Skin epidermis (tissue), 12 donors: ENCODE results near the gene FAM240A.
"Not testable (repeated sequence)": the region's sequence is repeated elsewhere in the genome, so short reads cannot be mapped to it uniquely, and the experiment has no call there.

Experiments used
- H3K27ac ChIP-seq, 21 experiments: fragments of 200-600 bp; sonication (generic) in 11 of 21; one replicate each; pipeline ENCODE4 v1.5.0; 2020; ENCODE audit warnings: mild to moderate bottlenecking in 3 of 21, inconsistent platforms in 2 of 21, moderate library complexity in 2 of 21
- H3K4me3 ChIP-seq, 7 experiments: fragments of 200-600 bp; sonication (generic) in 2 of 7; one replicate each; pipeline ENCODE4 v1.5.0; 2020; ENCODE audit warnings: inconsistent platforms in 2 of 7, mild to moderate bottlenecking in 2 of 7, moderate library complexity in 1 of 7

Gene FAM240A

DNA sequence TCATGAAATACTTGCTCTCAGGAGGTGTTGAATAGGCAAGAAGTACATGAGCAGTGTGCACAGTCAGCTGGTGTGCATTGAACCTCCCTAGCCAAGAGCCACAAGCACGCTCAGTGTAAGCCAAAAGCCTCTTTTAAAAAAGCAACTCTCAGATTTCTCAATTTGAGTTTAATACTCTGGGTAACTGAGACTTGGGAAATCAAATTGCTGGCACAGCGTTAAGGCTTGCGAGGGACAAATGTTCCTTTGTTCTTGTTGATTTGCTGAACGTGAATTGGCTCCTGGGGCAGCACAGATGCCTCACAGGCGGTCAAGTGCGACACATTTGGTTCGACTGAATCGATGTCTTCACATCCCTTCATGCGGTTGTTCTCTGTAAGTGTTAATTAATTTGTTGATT lies at the start of gene FAM240A:
Gene FAM240A, plus strand, starts transcription at position 202 of the 400 bp plus-strand sequence. Its CDS starts 159 bp downstream, at position 361.
- peak within 1 kb of the TSS in 2 of 21 experiments; percentile 23 to 59 for H3K27ac ChIP-seq

DNA sequence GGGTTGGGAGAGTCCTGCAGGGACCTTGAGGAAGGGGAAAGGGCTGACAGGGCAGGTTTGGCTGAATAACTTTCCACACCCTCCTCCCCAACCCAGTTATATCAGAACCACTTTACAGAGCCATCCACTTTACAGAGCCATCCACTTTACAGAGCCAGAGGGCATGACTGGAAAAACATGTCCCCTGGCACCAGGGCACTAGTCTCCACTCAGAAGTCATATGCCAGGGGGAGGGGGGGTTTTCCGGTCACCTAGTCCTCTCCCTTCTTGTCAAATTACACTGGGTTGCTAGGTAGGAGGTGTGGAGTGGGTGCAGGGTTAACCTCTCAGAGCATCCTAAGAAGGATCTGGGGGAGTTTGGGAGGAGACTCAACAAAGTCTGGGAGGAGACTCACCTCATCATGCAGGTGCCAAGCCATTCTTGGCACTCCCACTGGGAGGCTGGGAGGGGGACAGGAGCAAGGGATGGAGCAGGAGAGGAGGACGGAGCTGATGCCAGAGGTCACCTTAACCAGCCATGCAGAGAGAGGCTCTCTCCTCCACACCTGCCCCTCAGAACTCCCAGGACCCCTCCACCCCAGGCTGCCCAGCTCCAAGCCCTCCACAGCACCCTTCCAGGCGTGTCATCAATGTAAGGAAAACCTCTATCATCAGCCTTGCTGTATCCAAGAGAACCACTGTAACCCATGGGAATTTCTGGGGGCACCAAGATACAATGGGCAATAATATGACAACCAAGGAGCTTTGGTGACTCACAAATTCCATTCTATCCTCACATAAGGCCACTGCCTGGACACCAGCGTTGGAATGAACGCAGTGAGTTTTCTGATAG lies 47.9 kb upstream of the FAM240A start:
- H3K27ac ChIP-seq: peak overlapping the region in 4 of 21 experiments; percentile 28 to 81 (median 64)
- H3K4me3 ChIP-seq: no peak overlapping the region

More for the DNA sequence above, at the start of gene FAM240A:
- no peak within 1 kb of the TSS for H3K4me3 ChIP-seq

DNA sequence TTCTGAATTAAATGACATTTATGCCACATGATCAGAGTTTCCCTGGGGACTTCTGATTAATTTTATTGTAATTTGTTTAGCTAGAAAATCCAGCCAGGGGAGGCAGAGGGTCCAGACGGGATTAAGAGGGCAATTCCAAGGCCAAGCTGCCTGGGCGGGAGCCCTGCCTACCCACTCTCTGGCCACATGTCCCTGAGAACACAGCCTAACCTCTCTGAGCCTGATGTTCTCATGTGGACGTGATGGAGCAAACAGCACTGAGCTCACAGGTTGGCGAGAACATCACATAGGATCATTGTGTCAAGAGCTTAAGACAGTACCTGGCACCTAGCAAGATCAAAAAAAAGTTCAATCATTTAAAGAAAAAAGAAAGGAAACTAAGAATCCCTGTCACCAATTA lies 47.2 kb upstream of the FAM240A start:
- Histone ChIP-seq H3K27ac (peak overlapping the region in 6 of 21 experiments; percentile 54 to 81 (median 71)), H3K4me3 (peak overlapping the region in 2 of 7 experiments; percentile 45 to 56)

DNA sequence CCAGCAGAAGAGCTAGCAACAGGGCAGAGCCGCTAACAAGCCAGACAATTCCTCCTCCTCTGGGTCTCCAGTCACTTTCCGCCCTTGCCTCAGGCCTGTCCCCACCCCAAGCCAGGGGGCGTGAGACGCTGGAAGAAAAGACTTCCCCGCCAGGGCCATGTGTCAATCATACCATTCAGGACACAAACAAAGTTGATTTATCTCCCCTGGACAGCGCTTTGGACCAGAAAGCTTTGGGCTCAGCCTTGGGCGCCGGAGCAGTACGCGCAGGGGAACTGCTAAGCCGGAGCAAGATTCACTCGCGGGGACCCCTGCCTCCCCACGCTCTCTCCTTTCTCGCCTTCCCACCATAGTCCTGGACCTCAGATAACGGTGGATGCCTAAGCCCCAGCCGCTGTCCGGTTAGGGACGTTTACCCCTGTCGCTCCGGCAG lies 46.7 kb upstream of the FAM240A start:
- H3K27ac ChIP-seq: peak overlapping the region in 14 of 21 experiments; percentile 20 to 81 (median 56)
- peak overlapping the region; percentile 24 to 56 (median 37) for H3K4me3 ChIP-seq

DNA sequence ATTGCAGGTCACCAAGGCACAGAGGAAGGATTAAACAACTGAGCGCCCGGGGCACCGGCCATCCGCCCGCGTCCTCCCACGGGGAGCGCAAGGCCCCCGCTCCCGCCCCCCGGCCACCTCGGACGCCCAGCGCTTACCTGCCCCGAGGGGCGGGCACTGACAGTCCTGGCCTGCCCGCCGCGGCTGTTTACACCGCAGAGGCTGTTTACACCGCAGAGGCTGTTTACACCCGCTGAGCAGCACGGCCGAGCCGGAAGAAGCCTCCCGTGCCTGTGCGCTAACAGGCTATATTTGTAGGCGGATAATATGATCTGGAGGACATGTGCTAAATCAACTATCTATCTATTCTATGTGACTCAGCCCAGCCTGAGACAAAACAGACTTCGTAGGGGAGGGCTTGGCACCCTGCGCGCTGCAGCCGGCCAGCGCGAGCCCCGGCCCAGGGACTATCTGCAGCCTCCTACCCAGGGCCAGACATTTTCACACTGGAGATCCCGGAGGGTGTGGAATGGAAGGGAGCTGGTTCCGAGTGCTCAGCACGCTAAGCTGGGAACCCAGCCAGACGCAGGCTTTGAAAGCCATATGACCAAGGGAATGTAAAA lies 46.2 kb upstream of the FAM240A start, which contains the start of gene LRRC2:
Gene LRRC2, minus strand, starts transcription at position 263 of the 602 bp plus-strand sequence. CDS start 14,711 bp downstream, outside the sequence.
- Histone ChIP-seq H3K4me3 (peak within 1 kb of the TSS; percentile 24 to 56 (median 37)), H3K27ac (peak within 1 kb of the TSS in 14 of 21 experiments; percentile 20 to 81 (median 56))

DNA sequence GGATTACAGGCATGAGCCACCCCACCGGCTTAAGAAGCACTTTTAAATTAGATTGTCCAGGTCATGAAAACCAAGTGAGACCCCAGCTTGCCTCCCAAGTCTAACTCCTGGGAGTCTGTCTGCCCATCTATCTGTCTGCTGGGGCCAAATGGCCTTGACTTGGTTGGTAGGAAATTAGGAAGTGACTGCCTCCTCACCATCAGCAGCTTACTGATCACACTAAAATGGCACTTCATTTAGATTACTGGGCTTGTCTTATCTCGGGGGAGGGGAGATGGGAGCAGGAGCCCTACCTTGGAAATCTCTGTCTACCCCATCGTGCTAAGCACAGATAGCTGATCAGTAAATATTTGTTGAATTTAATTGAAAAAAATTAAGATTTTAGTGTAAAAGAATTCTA lies 40.6 kb upstream of the FAM240A start:
- Histone ChIP-seq H3K4me3 (no peak overlapping the region), H3K27ac (no peak overlapping the region)

DNA sequence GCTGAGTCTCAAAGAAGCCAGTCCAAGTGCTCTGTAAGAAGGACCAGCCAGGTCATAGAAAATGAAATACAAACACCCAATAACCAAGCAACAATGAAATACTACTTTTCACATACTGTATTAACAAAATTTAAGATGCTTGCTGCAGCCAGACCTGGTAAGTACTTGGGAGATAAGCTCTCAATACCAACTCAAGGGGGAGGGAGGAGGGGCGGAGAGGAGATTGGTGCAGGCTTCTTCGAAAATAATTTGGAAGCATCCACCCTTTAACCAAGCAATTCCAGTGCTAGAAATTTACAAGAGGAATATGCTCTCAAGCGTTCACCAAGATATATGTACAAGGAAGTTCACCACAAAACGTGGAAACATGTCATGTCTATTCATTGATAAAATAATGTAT lies 38.6 kb upstream of the FAM240A start:
- no peak overlapping the region for H3K27ac ChIP-seq
- no peak overlapping the region for H3K4me3 ChIP-seq

DNA sequence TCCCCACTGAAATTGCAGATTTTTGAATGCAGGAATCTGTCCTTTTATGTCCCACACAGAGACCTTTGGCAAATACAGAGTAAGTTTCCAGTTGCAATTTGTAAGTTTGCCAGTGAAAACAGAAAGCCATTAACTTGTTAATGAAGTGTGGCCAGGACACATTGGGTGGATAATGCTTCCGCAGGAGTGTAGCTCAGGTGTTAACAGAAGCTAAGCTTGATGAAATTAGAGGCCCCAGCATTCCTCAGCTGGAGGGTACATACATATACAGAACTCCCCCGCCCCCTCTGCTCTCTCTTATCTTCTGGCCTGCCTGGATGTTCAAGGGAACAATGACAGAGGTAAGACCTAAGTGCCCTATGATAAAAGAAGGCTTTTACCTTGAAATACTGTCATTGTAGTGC lies 38.1 kb upstream of the FAM240A start:
- H3K4me3 ChIP-seq: no peak overlapping the region
- H3K27ac ChIP-seq: no peak overlapping the region

DNA sequence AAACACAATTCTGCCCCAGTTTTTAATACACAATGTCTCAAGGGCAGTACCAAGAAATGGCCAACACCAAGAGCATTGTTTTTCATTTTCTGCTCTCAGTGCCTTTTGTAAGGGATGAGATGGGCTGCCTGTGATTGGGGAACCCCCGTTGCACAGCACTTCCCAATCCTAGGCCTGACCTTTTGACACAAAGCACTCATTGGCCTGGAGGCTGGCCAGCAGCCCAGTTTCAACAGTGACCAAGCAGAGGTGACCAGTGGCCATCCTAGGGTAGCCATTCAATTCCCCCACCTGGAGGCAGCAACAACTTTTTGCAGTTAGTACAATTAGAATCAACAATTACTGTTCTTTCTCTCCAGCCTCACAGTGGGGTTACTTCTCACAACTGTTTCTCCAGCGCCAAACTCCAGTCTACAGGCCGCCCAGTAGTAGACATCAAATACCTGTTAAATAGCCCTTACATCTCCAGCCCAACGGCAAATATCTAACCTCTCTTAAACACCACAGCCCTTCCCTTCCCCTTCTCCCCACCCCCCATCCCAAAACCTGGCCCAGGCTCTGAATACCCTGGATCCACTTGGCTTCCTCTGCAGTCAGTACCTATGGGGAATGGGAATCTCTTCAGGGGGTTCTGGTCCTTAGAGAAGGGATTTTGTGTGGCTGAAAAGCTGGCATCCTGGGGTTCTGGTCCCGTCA lies 37.3 kb upstream of the FAM240A start:
- H3K4me3 ChIP-seq: no peak overlapping the region
- no peak overlapping the region for H3K27ac ChIP-seq

DNA sequence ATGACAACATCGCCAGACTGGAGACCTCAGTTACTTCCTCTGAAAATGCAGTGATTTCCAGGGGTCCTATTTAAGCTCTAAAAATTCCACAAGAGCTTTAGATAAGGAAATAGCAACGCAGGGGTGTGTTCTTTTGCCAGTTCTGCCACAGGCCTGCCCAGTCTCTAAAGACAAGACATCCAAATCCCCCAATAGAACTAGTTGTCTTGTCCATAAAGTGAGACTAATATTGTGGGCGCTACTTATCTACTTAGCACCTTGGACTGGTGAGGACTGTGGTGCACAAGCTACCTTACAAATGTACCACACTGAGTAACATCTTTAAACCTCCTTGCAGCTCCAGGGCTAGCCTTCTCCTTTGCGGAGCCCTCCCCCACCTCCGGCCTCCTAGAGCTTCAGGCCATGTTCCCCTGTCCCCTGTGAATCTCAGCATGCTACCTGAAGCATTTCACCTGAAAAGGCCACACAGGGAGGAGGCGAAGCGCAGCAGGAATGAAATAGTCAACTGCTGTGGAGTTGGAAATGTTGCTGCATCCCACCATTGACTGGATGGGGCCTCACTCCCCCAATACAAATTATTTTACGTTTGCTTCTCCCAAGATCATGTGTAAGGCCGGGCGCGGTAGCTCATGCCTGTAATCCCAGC lies 36.6 kb upstream of the FAM240A start:
- no peak overlapping the region for H3K4me3 ChIP-seq
- H3K27ac ChIP-seq: no peak overlapping the region

DNA sequence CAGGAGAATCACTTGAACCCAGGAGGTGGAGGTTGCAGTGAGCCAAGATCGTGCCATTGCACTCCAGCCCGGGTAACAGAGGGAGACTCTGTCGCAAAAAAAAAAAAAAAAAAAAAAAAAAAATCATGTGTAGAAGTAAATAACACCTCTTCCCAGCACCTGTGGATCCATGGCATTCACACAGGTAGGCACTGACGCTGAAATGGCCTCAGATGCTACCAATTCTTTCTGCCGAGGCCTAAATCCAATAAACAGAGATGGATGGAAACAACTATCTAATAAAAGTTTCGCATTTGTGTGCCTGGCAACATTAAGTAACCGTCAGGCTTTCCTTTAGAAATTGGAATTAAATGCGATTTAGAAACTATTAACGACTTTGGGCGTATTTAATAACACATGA lies 35.9 kb upstream of the FAM240A start:
- no peak overlapping the region for H3K4me3 ChIP-seq
- no peak overlapping the region for H3K27ac ChIP-seq

DNA sequence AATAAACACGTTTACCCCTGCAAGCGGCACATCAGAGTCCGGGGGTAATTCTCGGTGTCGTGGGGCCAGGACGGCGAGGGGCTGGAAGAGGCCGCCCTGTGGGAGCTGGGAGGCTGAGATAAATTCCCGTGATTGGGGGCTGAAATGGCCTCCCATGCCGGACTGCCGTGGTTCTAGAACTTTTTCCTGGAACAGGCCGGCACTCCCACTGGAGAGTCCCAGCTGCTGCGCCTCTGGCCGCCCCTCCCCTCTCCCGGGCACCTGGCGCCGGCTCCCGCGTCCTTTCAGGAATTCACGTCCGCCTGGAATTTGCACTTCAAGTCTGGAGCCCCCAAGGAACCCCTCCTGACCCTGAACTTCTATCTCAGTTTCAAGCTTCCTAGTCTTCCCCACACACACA lies 35.4 kb upstream of the FAM240A start:
- no peak overlapping the region for H3K27ac ChIP-seq
- no peak overlapping the region for H3K4me3 ChIP-seq

DNA sequence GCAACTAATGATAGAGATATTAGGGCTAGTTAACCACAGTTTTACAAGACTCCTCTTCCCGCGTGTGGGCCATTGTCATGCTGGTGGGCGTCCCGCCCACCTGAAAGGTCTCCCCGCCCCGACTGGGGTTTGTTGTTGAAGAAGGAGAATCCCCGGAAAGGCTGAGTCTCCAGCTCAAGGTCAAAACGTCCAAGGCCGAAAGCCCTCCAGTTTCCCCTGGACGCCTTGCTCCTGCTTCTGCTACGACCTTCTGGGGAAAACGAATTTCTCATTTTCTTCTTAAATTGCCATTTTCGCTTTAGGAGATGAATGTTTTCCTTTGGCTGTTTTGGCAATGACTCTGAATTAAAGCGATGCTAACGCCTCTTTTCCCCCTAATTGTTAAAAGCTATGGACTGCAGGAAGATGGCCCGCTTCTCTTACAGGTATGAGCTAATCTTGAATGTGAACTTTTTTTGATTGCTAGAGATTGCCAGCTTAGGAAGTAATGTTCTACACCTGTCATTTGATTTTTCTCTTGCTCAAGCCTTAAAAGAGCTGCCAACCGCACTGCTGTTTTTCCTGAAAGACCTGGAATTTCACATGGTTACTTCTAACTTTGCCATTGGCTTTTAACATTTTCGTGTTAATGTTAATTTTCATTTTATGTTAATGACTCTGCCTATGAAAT lies 34.6 kb upstream of the FAM240A start:
- not testable (repeated sequence) for H3K27ac ChIP-seq, H3K4me3 ChIP-seq

DNA sequence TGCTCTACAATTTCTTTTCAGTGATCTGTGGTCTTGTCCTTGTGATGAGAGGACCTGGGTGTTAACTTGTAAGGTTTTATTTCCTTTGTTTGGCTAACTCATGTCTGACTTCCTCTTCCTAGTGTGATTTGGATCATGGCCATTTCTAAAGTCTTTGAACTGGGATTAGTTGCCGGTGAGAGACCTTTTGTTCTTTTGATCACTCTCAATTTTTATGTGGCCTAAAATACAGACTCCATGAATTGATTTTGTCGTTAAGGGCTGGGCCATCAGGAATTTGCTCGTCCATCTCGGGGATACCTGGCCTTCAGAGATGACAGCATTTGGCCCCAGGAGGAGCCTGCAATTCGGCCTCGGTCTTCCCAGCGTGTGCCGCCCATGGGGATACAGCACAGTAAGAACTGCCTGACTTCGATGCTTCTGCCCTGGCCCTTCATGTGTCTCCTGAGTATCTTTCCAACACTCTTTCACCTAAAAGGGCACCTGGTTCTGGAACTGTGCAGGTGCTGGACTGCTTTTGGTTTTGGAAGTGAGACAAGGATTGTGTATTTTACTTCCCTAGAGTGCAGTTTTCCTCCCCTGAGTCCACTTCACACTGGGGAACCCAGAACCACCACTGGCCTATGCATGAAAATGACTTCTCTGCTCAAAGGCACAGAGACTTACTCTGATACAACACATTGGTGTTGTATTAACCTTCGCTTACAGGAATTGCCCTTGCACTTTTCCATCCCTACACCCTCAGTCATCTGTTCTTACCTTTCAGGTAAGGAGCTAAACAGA lies 33.2 kb upstream of the FAM240A start:
- no peak overlapping the region for H3K27ac ChIP-seq
- H3K4me3 ChIP-seq: no peak overlapping the region

DNA sequence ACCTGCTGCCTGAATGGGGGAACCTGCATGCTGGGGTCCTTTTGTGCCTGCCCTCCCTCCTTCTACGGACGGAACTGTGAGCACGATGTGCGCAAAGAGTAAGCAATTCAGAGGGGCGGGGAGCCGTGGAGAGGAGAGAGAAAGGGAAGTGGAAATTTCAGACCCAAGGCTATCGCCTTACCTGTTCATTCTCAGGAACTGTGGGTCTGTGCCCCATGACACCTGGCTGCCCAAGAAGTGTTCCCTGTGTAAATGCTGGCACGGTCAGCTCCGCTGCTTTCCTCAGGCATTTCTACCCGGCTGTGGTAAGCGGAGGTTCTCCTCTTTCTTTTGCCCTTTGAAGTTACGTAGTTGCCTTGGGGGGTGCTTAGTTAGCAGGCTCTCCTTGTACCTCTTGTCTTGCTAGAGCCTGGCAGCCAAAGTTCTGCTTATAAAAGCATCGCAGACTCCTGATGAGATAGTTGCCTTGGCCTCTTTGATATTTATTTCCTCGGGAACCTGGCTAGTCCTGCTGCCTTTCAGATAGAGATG lies 32.5 kb upstream of the FAM240A start:
- H3K4me3 ChIP-seq: no peak overlapping the region
- H3K27ac ChIP-seq: no peak overlapping the region

DNA sequence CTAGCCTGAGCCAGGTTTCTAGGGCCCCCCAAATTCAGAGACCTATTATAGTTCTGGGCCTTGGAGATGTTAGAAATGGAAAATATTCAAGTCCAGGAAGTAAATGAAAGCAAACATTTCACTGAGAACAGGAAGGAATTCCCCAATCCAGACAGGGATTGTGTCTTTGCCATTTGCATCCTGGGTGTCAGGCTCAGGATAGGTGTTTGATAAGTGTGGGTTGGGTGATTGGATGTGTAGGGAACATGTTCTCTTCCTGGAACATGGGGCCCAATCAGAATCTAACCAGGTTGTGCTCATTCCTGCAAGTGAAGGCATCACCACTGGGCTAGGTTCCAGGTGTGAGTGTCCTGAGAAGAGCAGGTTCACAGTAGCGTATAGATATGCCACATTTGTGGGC lies 31.6 kb upstream of the FAM240A start:
- H3K4me3 ChIP-seq: no peak overlapping the region
- no peak overlapping the region for H3K27ac ChIP-seq

DNA sequence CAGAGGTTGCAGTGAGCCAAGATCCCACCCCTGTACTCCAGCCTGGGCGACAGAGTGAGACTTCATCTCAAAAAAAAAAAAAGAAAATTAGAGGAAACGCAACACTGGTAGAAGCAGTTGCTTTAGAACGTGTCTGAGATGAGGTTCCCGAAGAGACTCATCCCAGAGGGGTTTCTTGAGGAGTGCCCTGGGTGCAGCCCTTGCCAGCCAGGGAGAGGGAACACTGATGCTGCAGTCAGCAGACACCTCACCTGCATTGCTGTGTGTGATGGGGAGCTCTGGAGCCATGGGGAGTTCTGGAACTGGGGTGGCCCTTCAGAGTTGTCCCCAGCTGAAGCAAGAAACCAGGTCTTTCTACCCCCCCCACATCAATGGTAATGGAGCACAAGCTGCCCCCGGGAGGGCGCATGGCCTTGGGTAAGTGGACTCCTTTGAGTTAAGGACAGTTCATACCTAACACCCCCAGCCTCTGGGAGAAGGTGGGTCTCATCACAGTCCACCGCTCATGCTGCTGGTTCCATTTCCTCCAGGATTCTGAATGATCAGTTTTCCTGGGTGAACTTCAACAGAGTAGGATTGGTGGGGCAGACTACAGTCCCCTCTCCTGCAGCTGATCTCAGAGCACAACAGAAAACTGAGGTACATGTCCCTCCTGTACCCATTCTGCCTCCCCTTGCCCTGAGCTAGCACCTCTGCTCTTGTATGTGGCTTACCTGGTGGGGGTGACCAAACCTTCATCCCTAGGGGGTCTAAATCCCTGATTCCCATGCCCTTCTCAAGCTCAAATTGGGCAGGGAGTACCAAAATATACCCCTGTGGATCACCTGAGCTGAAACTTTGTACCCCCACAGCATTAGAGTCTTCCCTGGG lies 27.5 kb upstream of the FAM240A start:
- no peak overlapping the region for H3K4me3 ChIP-seq
- H3K27ac ChIP-seq: no peak overlapping the region
